ENCODE results near the gene PIK3C2B.

DNA sequence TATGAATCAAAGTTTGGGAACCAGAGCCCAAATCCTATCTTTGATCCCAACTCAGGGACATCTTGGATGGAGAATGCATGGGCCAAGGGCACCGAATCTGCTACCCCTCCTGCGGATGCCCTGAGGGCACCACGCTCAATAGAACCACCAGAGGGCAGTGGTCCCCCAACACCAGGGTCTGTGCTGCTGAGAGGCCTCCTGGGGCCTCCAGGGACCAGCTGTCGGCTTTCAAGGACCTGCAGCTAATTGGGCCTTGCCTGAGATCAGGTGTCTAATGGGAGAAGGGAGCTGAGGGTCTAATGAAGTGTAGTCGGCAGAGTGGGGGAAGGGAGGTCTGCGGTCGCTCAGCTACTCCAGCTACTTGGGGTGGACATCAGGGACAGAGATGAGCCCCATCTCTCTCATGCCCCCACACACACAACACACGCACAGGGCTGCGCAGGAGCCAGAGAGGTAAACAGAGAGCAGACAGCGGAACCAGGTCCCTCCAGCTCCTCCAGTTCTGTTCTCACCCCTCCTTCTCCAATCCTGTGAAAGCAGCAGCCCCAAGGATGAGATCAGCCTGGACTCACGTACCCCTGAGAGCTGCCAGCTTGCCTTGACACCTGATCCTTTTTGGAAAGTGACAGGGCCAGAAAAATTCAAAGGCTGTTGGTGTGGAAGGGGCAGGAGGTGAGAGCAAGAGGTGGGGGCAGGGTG, 48.0 kb downstream of the PIK3C2B start:
- TF ChIP-seq POLR2AphosphoS5 (IDR thresholded peaks at IDR 0.05; ENCODE audit: borderline replicate concordance, low read depth, low read length) (no peak), EZH2 (IDR thresholded peaks at IDR 0.05) (no peak)
